CD4-positive, alpha-beta memory T cell (primary cell): ENCODE results near the gene ITGA2B. TPM values are rescaled to one million over a fixed set of nuclear protein-coding genes. Genes with fewer than 3 reads are reported as not detected.
A peak's percentile ranks its signal among the peaks of the same experiment; 100 is the strongest.

Experiments
- CTCF ChIA-PET: fragments of 350-600 bp; sonication (Branson Sonifier 250); formaldehyde crosslinking; loops from one replicate; lab custom pipeline; 2021; ENCODE audit warnings: inconsistent platforms; ENCODE audit not compliant: partially characterized antibody; lab: Charles Lee
- POLR2A ChIA-PET: fragments of 350-600 bp; sonication (Branson Sonifier 250); formaldehyde crosslinking; loops from one replicate; lab custom pipeline; 2021; ENCODE audit not compliant: partially characterized antibody; lab: Charles Lee
- DNase-seq, 5 donors: peaks; one replicate each; pipeline versions ENCODE4 v3.0.0 to v3.0.0-alpha.2; 2020 to 2022; ENCODE audit warnings: mixed read lengths in 1 of 5
- H3K27ac ChIP-seq: one replicate; pipeline ENCODE4 v1.7.0; 2013; ENCODE audit warnings: low read depth, low read length
- H3K27me3 ChIP-seq: 2 replicates; pipeline ENCODE4 v1.7.0; 2013; ENCODE audit warnings: mild to moderate bottlenecking, low read length, moderate library complexity; ENCODE audit not compliant: insufficient read depth
- H3K36me3 ChIP-seq: 2 replicates; pipeline ENCODE4 v1.7.0; 2013; ENCODE audit warnings: mild to moderate bottlenecking, low read length, moderate library complexity; ENCODE audit not compliant: insufficient read depth
- H3K4me1 ChIP-seq: 2 replicates; pipeline ENCODE4 v1.7.0; 2013; ENCODE audit warnings: mild to moderate bottlenecking, low read length, moderate library complexity; ENCODE audit not compliant: insufficient read depth
- H3K4me3 ChIP-seq, 2 donors: one replicate each; pipeline ENCODE4 v1.7.0; 2013; ENCODE audit warnings: low read length in 2 of 2, mild to moderate bottlenecking in 1 of 2
- H3K9me3 ChIP-seq, 2 donors: one replicate each; pipeline ENCODE4 v1.7.0; 2013; ENCODE audit warnings: low read length in 2 of 2, control low read depth in 1 of 2; ENCODE audit not compliant: control insufficient read depth in 1 of 2
- H3K27ac Mint-ChIP-seq, 7 donors: one replicate each; pipeline ENCODE4 v1.8.0; 2020 to 2021; ENCODE audit warnings: mixed read lengths in 7 of 7, mild to moderate bottlenecking in 6 of 7, inconsistent platforms in 3 of 7, moderate library complexity in 3 of 7
- H3K27me3 Mint-ChIP-seq, 2 donors: one replicate each; pipeline ENCODE4 v1.8.0; 2020 to 2021; ENCODE audit warnings: mixed read lengths in 2 of 2
- H3K36me3 Mint-ChIP-seq, 2 donors: one replicate each; pipeline ENCODE4 v1.8.0; 2020 to 2021; ENCODE audit warnings: mixed read lengths in 2 of 2, inconsistent platforms in 1 of 2, mild to moderate bottlenecking in 1 of 2
- H3K4me1 Mint-ChIP-seq, 4 donors: one replicate each; pipeline ENCODE4 v1.8.0; 2020 to 2021; ENCODE audit warnings: mixed read lengths in 4 of 4, mild to moderate bottlenecking in 1 of 4
- H3K4me3 Mint-ChIP-seq, 8 donors: one replicate each; pipeline ENCODE4 v1.8.0; 2020 to 2021; ENCODE audit warnings: mixed read lengths in 8 of 8, mild to moderate bottlenecking in 7 of 8, moderate library complexity in 6 of 8, inconsistent platforms in 3 of 8
- H3K9me3 Mint-ChIP-seq, 8 donors: one replicate each; pipeline ENCODE4 v1.8.0; 2020 to 2021; ENCODE audit warnings: mixed read lengths in 8 of 8, mild to moderate bottlenecking in 5 of 8, inconsistent platforms in 3 of 8, moderate library complexity in 1 of 8
- intact Hi-C: fragments of 100-400 bp; cut with micrococcal nuclease; formaldehyde crosslinking; loops from one replicate; pipeline ENCODE4 v1.15.1; 2023
- polyA plus RNA-seq, 2 donors: library from polyadenylated mRNA; unstranded; fragments of 300-500 nt; fragmentation: Illumina TruSeq; gene quantifications; one replicate each; pipeline ENCODE4 v1.2.3, GENCODE V29; 2021
- total RNA-seq, 2 experiments: library from RNA; stranded (reverse); gene quantifications; one replicate each; pipeline ENCODE4 v1.2.3, GENCODE V29; 2021

ITGA2B gene
- total and polyA plus RNA-seq, 4 experiments from 2014 or later: 0.44 to 1.0 TPM; not detected in 2

GRCh38 chr17:44351961-44352827 lies 37.3 kb downstream of the ITGA2B start:
- Mint-ChIP-seq H3K27me3 (no peaks in the 10 kb centered on the region), H3K36me3 (peaks cover 3 to 4% of the 10 kb centered on the region in 2 donors), H3K27ac (no peak overlapping the region), H3K9me3 (no peaks in the 10 kb centered on the region), H3K4me1 (peaks cover 3 to 10% (median 6%) of the 10 kb centered on the region in 4 donors), H3K4me3 (peak overlapping the region in 3 of 8 donors; percentile 71 to 76 (median 74))
- no peaks in the 10 kb centered on the region for H3K27me3 ChIP-seq
- no peaks in the 10 kb centered on the region for H3K9me3 ChIP-seq
- ChIA-PET CTCF (interaction anchor here (1.1 to 4.9 kb wide), 7 partner anchors 7 to 149 kb away, joined by 3 to 26 read pairs (median 8); partner anchors contain the start of gene FAM171A2), POLR2A (interaction anchor here (1.1 to 2.4 kb wide), 3 partner anchors 28 to 166 kb away, joined by 4 to 10 read pairs (median 5); partner anchors contain the start of genes SLC25A39 and TMUB2)
- H3K4me3 ChIP-seq: no peak overlapping the region
- no peak for DNase-seq
- no peaks in the 10 kb centered on the region for H3K36me3 ChIP-seq
- no peak overlapping the region for H3K27ac ChIP-seq
- H3K4me1 ChIP-seq: no peaks in the 10 kb centered on the region
- intact Hi-C loops: no loop called here

GRCh38 chr17:44351464-44351863 lies 38.0 kb downstream of the ITGA2B start:
- H3K4me3 Mint-ChIP-seq: no peak overlapping the region
- no peaks in the 10 kb centered on the region for H3K9me3 Mint-ChIP-seq
- ChIA-PET CTCF (interaction anchor here (1.1 to 4.9 kb wide), 9 partner anchors 7 to 149 kb away, joined by 3 to 26 read pairs (median 5); partner anchors contain the start of gene FAM171A2), POLR2A (interaction anchor here (1.1 to 1.6 kb wide), 3 partner anchors 25 to 165 kb away, joined by 4 to 6 read pairs (median 5); partner anchors contain the start of gene TMUB2)
- H3K4me1 ChIP-seq: peaks cover under 1% of the 10 kb centered on the region
- no peak overlapping the region for H3K4me3 ChIP-seq
- no peaks in the 10 kb centered on the region for H3K27me3 Mint-ChIP-seq
- peaks cover 3 to 4% of the 10 kb centered on the region in 2 donors for H3K36me3 Mint-ChIP-seq
- no peak for DNase-seq
- H3K36me3 ChIP-seq: no peaks in the 10 kb centered on the region
- H3K9me3 ChIP-seq: no peaks in the 10 kb centered on the region
- peaks cover 3 to 12% (median 7%) of the 10 kb centered on the region in 4 donors for H3K4me1 Mint-ChIP-seq
- no peak overlapping the region for H3K27ac Mint-ChIP-seq
- no peak overlapping the region for H3K27ac ChIP-seq
- intact Hi-C loops: no loop called here
- H3K27me3 ChIP-seq: no peaks in the 10 kb centered on the region

- H3K36me3 ChIP-seq: no peaks in the 10 kb centered on the region
- H3K36me3 Mint-ChIP-seq: peaks cover 3 to 5% of the 10 kb centered on the region in 2 donors
- no peaks in the 10 kb centered on the region for H3K27me3 ChIP-seq
- peaks cover 9 to 19% (median 13%) of the 10 kb centered on the region in 4 donors for H3K4me1 Mint-ChIP-seq
- H3K9me3 Mint-ChIP-seq: no peaks in the 10 kb centered on the region
- H3K9me3 ChIP-seq: no peaks in the 10 kb centered on the region
- peaks cover 7% of the 10 kb centered on the region for H3K4me1 ChIP-seq
- DNase-seq: peak in 4 of 5 donors; percentile 63 to 70 (median 64)
- H3K4me3 Mint-ChIP-seq: peak overlapping the region in 1 of 8 donors; percentile 46
- ChIA-PET POLR2A (interaction anchor here (0.8 to 1.6 kb wide), 5 partner anchors 24 to 165 kb away, joined by 3 to 6 read pairs (median 5); partner anchors contain the start of gene TMUB2), CTCF (interaction anchor here (1.1 to 4.9 kb wide), 11 partner anchors 8 to 148 kb away, joined by 3 to 26 read pairs (median 5); partner anchors contain the start of gene FAM171A2)
- no peak overlapping the region for H3K4me3 ChIP-seq
- intact Hi-C loops: no loop called here
- H3K27ac ChIP-seq: no peak overlapping the region
- H3K27me3 Mint-ChIP-seq: no peaks in the 10 kb centered on the region
- peak overlapping the region in 1 of 7 donors; percentile 51 for H3K27ac Mint-ChIP-seq
These were observed 38.7 kb downstream of the ITGA2B start for GRCh38 chr17:44350733-44351226.

GRCh38 chr17:44349553-44350070 lies 39.8 kb downstream of the ITGA2B start:
- Histone ChIP-seq H3K27me3 (no peaks in the 10 kb centered on the region), H3K4me1 (peaks cover 10% of the 10 kb centered on the region), H3K27ac (no peak overlapping the region), H3K36me3 (no peaks in the 10 kb centered on the region), H3K4me3 (no peak overlapping the region), H3K9me3 (no peaks in the 10 kb centered on the region)
- intact Hi-C loops: no loop called here
- H3K36me3 Mint-ChIP-seq: peaks cover 3 to 10% of the 10 kb centered on the region in 2 donors
- ChIA-PET POLR2A (interaction anchor here (0.8 to 1.6 kb wide), 5 partner anchors 23 to 139 kb away, joined by 3 to 5 read pairs (median 5); no protein-coding TSS in a partner anchor), CTCF (interaction anchor here (0.6 to 3.1 kb wide), 10 partner anchors 8 to 147 kb away, joined by 3 to 19 read pairs (median 4); partner anchors contain the start of gene FAM171A2)
- H3K4me3 Mint-ChIP-seq: no peak overlapping the region
- no peaks in the 10 kb centered on the region for H3K27me3 Mint-ChIP-seq
- peaks cover 13 to 30% (median 22%) of the 10 kb centered on the region in 4 donors for H3K4me1 Mint-ChIP-seq
- H3K9me3 Mint-ChIP-seq: no peaks in the 10 kb centered on the region
- no peak for DNase-seq
- H3K27ac Mint-ChIP-seq: no peak overlapping the region

- H3K27me3 ChIP-seq: no peaks in the 10 kb centered on the region
- no peak overlapping the region for H3K27ac ChIP-seq
- no peaks in the 10 kb centered on the region for H3K36me3 ChIP-seq
- Mint-ChIP-seq H3K9me3 (no peaks in the 10 kb centered on the region), H3K27me3 (no peaks in the 10 kb centered on the region), H3K4me3 (no peak overlapping the region), H3K36me3 (peaks cover 3 to 10% of the 10 kb centered on the region in 2 donors), H3K27ac (no peak overlapping the region), H3K4me1 (peaks cover 13 to 34% (median 22%) of the 10 kb centered on the region in 4 donors)
- no peaks in the 10 kb centered on the region for H3K9me3 ChIP-seq
- no peak for DNase-seq
- no peak overlapping the region for H3K4me3 ChIP-seq
- H3K4me1 ChIP-seq: peaks cover 10% of the 10 kb centered on the region
- CTCF ChIA-PET: interaction anchor here (0.6 to 3.0 kb wide), 4 partner anchors 10 to 19 kb away, joined by 3 to 9 read pairs (median 4); partner anchors contain the start of gene FAM171A2
- POLR2A ChIA-PET: interaction anchor here (1.0 to 1.5 kb wide), 2 partner anchors 128 to 137 kb away, joined by 3 to 5 read pairs; no protein-coding TSS in a partner anchor
- intact Hi-C loops: no loop called here
These were observed 40.5 kb downstream of the ITGA2B start for GRCh38 chr17:44348988-44349364.

GRCh38 chr17:44348234-44348987 lies 41.0 kb downstream of the ITGA2B start:
- peaks cover 13 to 35% (median 24%) of the 10 kb centered on the region in 4 donors for H3K4me1 Mint-ChIP-seq
- H3K27me3 ChIP-seq: no peaks in the 10 kb centered on the region
- no peaks in the 10 kb centered on the region for H3K36me3 ChIP-seq
- H3K9me3 Mint-ChIP-seq: no peaks in the 10 kb centered on the region
- no peaks in the 10 kb centered on the region for H3K9me3 ChIP-seq
- CTCF ChIA-PET: interaction anchor here (0.8 to 2.2 kb wide), 3 partner anchors 10 to 138 kb away, joined by 3 to 7 read pairs (median 5); no protein-coding TSS in a partner anchor
- no peak overlapping the region for H3K4me3 ChIP-seq
- POLR2A ChIA-PET: interaction anchor here (0.6 to 1.2 kb wide), 3 partner anchors 127 to 136 kb away, joined by 3 read pairs; no protein-coding TSS in a partner anchor
- peaks cover 3 to 10% of the 10 kb centered on the region in 2 donors for H3K36me3 Mint-ChIP-seq
- H3K27ac ChIP-seq: no peak overlapping the region
- no peak overlapping the region for H3K4me3 Mint-ChIP-seq
- H3K27ac Mint-ChIP-seq: peak overlapping the region in 4 of 7 donors; percentile 8 to 71 (median 44)
- intact Hi-C loops: no loop called here
- no peaks in the 10 kb centered on the region for H3K27me3 Mint-ChIP-seq
- no peak for DNase-seq
- H3K4me1 ChIP-seq: peaks cover 10% of the 10 kb centered on the region
